ENCODE results near the gene ARID1A. TPM values are rescaled to one million over a fixed set of nuclear protein-coding genes. Genes with fewer than 3 reads are reported as not detected.

Gene ARID1A
- total and polyA plus RNA-seq, 9 of the 15 experiments (the other 6 are each of a cell fraction or from before 2014, with no cell fraction given) = 8.3 to 88.3 (median 22.5) TPM

- TF ChIP-seq ZBTB9 (CRISPR knock-in tag; IDR thresholded peaks at IDR 0.05) (peak; percentile 94), BRCA1 (IDR thresholded peaks at IDR 0.05) (no peak), BRCA1 (CRISPR knock-in tag; IDR thresholded peaks at IDR 0.05) (peak; percentile 74; the same call in 1 of the 2 replicates), FOXA1 (IDR thresholded peaks at IDR 0.05; ENCODE audit: borderline replicate concordance) (no peak), ARHGAP35 (IDR thresholded peaks at IDR 0.05; ENCODE audit: partially characterized antibody) (no peak), E4F1 (CRISPR knock-in tag; IDR thresholded peaks at IDR 0.05; ENCODE audit: borderline replicate concordance) (no peak; the same call in 1 of the 2 replicates), ZNF140 (CRISPR knock-in tag; IDR thresholded peaks at IDR 0.05) (no peak), ATF4 (CRISPR knock-in tag; IDR thresholded peaks at IDR 0.05) (peak; percentile 77), E2F3 (CRISPR knock-in tag; IDR thresholded peaks at IDR 0.05) (peak; percentile 95), MED1 (CRISPR knock-in tag; IDR thresholded peaks at IDR 0.05; ENCODE audit: borderline replicate concordance) (peak; percentile 97), ZFP36 (IDR thresholded peaks at IDR 0.05; ENCODE audit: low read depth, low read length, partially characterized antibody) (peak; percentile 37), AFF4 (CRISPR knock-in tag; IDR thresholded peaks at IDR 0.05) (peak; percentile 99), FOXK2 (conservative IDR thresholded peaks at IDR 0.05 in 1 of 2, IDR thresholded peaks at IDR 0.05 in 1 of 2; ENCODE audit: low read depth in 2 of 2) (peak; percentile 26 to 44; a peak in 1 of 4 replicates), TAF1 (IDR thresholded peaks at IDR 0.05; ENCODE audit: control insufficient read depth, extremely low read depth, insufficient read depth, low read length, severe bottlenecking) (peak; percentile 99), ETV1 (tag; conservative IDR thresholded peaks at IDR 0.05; ENCODE audit: low read depth) (peak; percentile 69), ZFP91 (CRISPR knock-in tag; IDR thresholded peaks at IDR 0.05) (peak; percentile 82; the same call in 1 of the 2 replicates), WHSC1 (IDR thresholded peaks at IDR 0.05; ENCODE audit: low read length) (no peak)
These were observed at the start of gene ARID1A (continued) for GRCh38 chr1:26695356-26696118.

Data from K562 (cell line).